HG02642 (cell line): ENCODE measurements around the gene QPCT.
A peak's percentile ranks its signal among the peaks of the same experiment; 100 is the strongest.
"Not testable (repeated sequence)": the region's sequence is repeated elsewhere in the genome, so short reads cannot be mapped to it uniquely, and the experiment has no call there.

Source experiments
- ATAC-seq: cut with Tn5 transposase; IDR thresholded peaks from one replicate; pipeline ENCODE4 v1.9.1; 2021; ENCODE audit warnings: mild to moderate bottlenecking; ENCODE audit not compliant: unreplicated experiment, poor library complexity

QPCT gene

GRCh38 chr2:37344453-37345361, at the start of gene QPCT:
Gene QPCT (plus strand): TSS chr2:37344630. CDS start chr2:37344732, 102 bp downstream.
- ATAC-seq: peak; percentile 51

GRCh38 chr2:37294858-37295257, 49.6 kb upstream of the QPCT start:
- not testable (repeated sequence) for ATAC-seq

- no peak for ATAC-seq
These were observed 48.9 kb upstream of the QPCT start for GRCh38 chr2:37295469-37296073.

GRCh38 chr2:37297632-37298031, 46.8 kb upstream of the QPCT start:
- no peak for ATAC-seq

- no peak for ATAC-seq
These were observed 44.3 kb upstream of the QPCT start for GRCh38 chr2:37300146-37300545.

GRCh38 chr2:37300578-37300977, 43.9 kb upstream of the QPCT start:
- no peak for ATAC-seq

- ATAC-seq: no peak
These were observed 43.0 kb upstream of the QPCT start for GRCh38 chr2:37301408-37301807.

- no peak for ATAC-seq
These were observed 41.7 kb upstream of the QPCT start for GRCh38 chr2:37302701-37303252.

- ATAC-seq: no peak
These were observed 38.4 kb upstream of the QPCT start for GRCh38 chr2:37306024-37306423.

- no peak for ATAC-seq
These were observed 36.9 kb upstream of the QPCT start for GRCh38 chr2:37307500-37307899.

- no peak for ATAC-seq
These were observed 29.1 kb upstream of the QPCT start for GRCh38 chr2:37315364-37315763.

- no peak for ATAC-seq
These were observed 28.2 kb upstream of the QPCT start for GRCh38 chr2:37316181-37316580.

GRCh38 chr2:37317746-37318145, 26.7 kb upstream of the QPCT start:
- no peak for ATAC-seq

- ATAC-seq: peak; percentile 71
These were observed 26.0 kb upstream of the QPCT start for GRCh38 chr2:37318401-37318800.

- ATAC-seq: no peak
These were observed 24.4 kb upstream of the QPCT start for GRCh38 chr2:37319754-37320609.

- ATAC-seq: no peak
These were observed 23.3 kb upstream of the QPCT start for GRCh38 chr2:37321029-37321682.

GRCh38 chr2:37322368-37322767, 22.1 kb upstream of the QPCT start:
- no peak for ATAC-seq

- no peak for ATAC-seq
These were observed 21.2 kb upstream of the QPCT start for GRCh38 chr2:37323176-37323780.

GRCh38 chr2:37323781-37324535, 20.5 kb upstream of the QPCT start:
- ATAC-seq: peak; percentile 29
